H1 (cell line): ENCODE measurements around the gene STIM2. TPM values are rescaled to one million over a fixed set of nuclear protein-coding genes. Genes with fewer than 3 reads are reported as not detected.

Experiments used
- NANOG ChIP-seq: IDR thresholded peaks from 2 replicates; pipeline ENCODE4 v1.6.1; 2011; ENCODE audit warnings: low read length, low read depth, mild to moderate bottlenecking, inconsistent platforms; ENCODE audit not compliant: insufficient read depth, poor library complexity, severe bottlenecking
- RNF2 ChIP-seq: fragments of 200-900, 300-1000 bp; sonication (generic); IDR thresholded peaks from 2 replicates; pipeline ENCODE4 v1.7.1; 2016; ENCODE audit warnings: borderline replicate concordance, low read depth, mild to moderate bottlenecking, antibody characterized with exemption, low read length; ENCODE audit not compliant: poor library complexity, severe bottlenecking; ENCODE audit errors: missing control alignments
- SIX5 ChIP-seq: IDR thresholded peaks from 2 replicates; pipeline ENCODE4 v1.6.1; 2011; ENCODE audit warnings: mild to moderate bottlenecking, low read depth, low read length
- polyA plus RNA-seq, 7 experiments: library from polyadenylated mRNA; depleted of rRNA in 3 of 7; stranded (reverse) in 5 of 7; unstranded in 2 of 7; fragments of >200 nt in 5 of 7; fragments of 200-250 nt in 2 of 7; gene quantifications; 1 replicate in 5 of 7; 2 replicates in 1 of 7; 4 replicates in 1 of 7; pipeline versions ENCODE4 v1.2.1 to v1.2.3, GENCODE V29; 2011 to 2013; ENCODE audit warnings: missing spikeins in 2 of 7, mixed read lengths in 2 of 7
- total RNA-seq: library from RNA; stranded (reverse); fragmentation: NEBNext Ultra II Directional; extraction: Animal tissue kit (Norgen Biotek cat#: 25700); gene quantifications from 2 replicates; pipeline ENCODE4 v1.2.1, GENCODE V29; 2021
- TF ChIP-seq, protein P1 (sequence below): IDR thresholded peaks from 2 replicates; pipeline ENCODE4 v1.6.1; 2011; ENCODE audit warnings: low read depth, mild to moderate bottlenecking, low read length; ENCODE audit not compliant: insufficient read depth

STIM2 gene
- total and polyA plus RNA-seq, 2 of the 8 experiments (the other 6 are each of a cell fraction or from before 2014, with no cell fraction given): 22.9 to 23.0 TPM

DNA sequence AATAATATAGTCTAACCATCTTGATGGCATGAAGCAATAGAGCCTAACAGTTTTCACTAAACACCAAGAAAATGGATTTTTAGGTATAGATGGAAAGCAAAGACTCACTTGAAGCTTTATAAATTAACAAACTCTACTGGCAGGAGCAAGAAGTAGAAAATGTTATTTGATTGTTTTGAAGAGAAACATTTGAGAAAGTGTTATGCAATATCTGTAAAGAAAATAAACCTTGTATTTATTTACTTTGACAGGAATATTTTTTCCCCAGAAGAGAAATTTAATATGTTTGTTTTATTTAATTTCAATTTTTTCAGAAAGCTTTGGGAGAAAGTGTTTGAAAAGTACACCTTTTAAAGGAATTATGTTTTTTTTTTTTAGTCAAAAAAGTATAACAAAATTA lies 139.0 kb downstream of the STIM2 start (continued):
- TF ChIP-seq, protein P1, sequence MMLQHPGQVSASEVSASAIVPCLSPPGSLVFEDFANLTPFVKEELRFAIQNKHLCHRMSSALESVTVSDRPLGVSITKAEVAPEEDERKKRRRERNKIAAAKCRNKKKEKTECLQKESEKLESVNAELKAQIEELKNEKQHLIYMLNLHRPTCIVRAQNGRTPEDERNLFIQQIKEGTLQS: no peak
- TF ChIP-seq SIX5 (no peak), NANOG (no peak), RNF2 (no peak)
